Neural cell (in vitro differentiated cells): ENCODE results near the gene FGFR4. TPM values are rescaled to one million over a fixed set of nuclear protein-coding genes. Genes with fewer than 3 reads are reported as not detected.

ENCODE experiments used
- H2AFZ ChIP-seq: fragments of 200-600, 300-800 bp; sonication (generic), shearing (Covaris generic); 2 replicates; pipeline ENCODE4 v1.6.0; 2014; ENCODE audit warnings: low read depth, mild to moderate bottlenecking, antibody characterized with exemption, low read length, moderate library complexity
- H3F3A ChIP-seq: fragments of 200-600 bp; shearing (Covaris generic); 2 replicates; pipeline ENCODE4 v1.6.1; 2016; ENCODE audit warnings: mild to moderate bottlenecking, moderate library complexity, mixed read lengths, antibody characterized with exemption, low read length; ENCODE audit not compliant: insufficient read depth, poor library complexity, severe bottlenecking
- H3K27ac ChIP-seq: fragments of 200-600, 300-800 bp; sonication (generic), shearing (Covaris generic); 2 replicates; pipeline ENCODE4 v1.5.1; 2014; ENCODE audit warnings: mild to moderate bottlenecking, low read length, moderate library complexity
- H3K27me3 ChIP-seq: fragments of 300-800, 200-600 bp; sonication (generic), shearing (Covaris generic); 2 replicates; pipeline ENCODE4 v1.6.0; 2014; ENCODE audit warnings: mild to moderate bottlenecking, low read depth, low read length, moderate library complexity; ENCODE audit not compliant: insufficient read depth
- H3K36me3 ChIP-seq: fragments of 300-800, 200-600 bp; sonication (generic), shearing (Covaris generic); 2 replicates; pipeline ENCODE4 v1.5.1; 2014; ENCODE audit warnings: mild to moderate bottlenecking, antibody characterized with exemption, low read length, moderate library complexity; ENCODE audit not compliant: insufficient read depth
- H3K4me2 ChIP-seq: fragments of 300-800, 200-600 bp; sonication (generic), shearing (Covaris generic); 2 replicates; pipeline ENCODE4 v1.6.0; 2014; ENCODE audit warnings: mild to moderate bottlenecking, low read length
- H3K4me3 ChIP-seq: fragments of 300-800, 200-600 bp; sonication (generic), shearing (Covaris generic); 2 replicates; pipeline ENCODE4 v1.5.1; 2014; ENCODE audit warnings: mild to moderate bottlenecking, low read length, moderate library complexity
- H3K79me2 ChIP-seq: fragments of 200-600 bp; shearing (Covaris generic); replicated peaks from 2 replicates; pipeline ENCODE4 v1.6.0; 2014; ENCODE audit warnings: mild to moderate bottlenecking, low read length, moderate library complexity; ENCODE audit not compliant: insufficient read depth
- H3K9ac ChIP-seq: fragments of 300-800, 200-600 bp; sonication (generic), shearing (Covaris generic); 2 replicates; pipeline ENCODE4 v1.6.1; 2016; ENCODE audit warnings: mild to moderate bottlenecking, low read length, mixed read lengths
- H3K9me2 ChIP-seq: fragments of 200-600 bp; shearing (Covaris generic); 2 replicates; pipeline ENCODE4 v1.6.1; 2016; ENCODE audit warnings: mild to moderate bottlenecking, low read length, mixed read lengths; ENCODE audit not compliant: insufficient read depth
- H3K9me3 ChIP-seq: fragments of 200-600, 300-800 bp; sonication (generic), shearing (Covaris generic); 2 replicates; pipeline ENCODE4 v1.6.1; 2016; ENCODE audit warnings: mild to moderate bottlenecking, mixed run types, low read length, moderate library complexity, mixed read lengths
- H4K20me1 ChIP-seq: fragments of 200-600 bp; shearing (Covaris generic); 2 replicates; pipeline ENCODE4 v1.6.1; 2016; ENCODE audit warnings: mild to moderate bottlenecking, mixed run types; ENCODE audit not compliant: insufficient read depth
- EP300 ChIP-seq: fragments of 450-650 bp; conservative IDR thresholded peaks from 2 replicates; pipeline ENCODE4 v1.6.1; 2014; ENCODE audit warnings: antibody characterized with exemption, mild to moderate bottlenecking, moderate library complexity; ENCODE audit not compliant: poor library complexity, severe bottlenecking
- EZH2 ChIP-seq: fragments of 200-600, 300-800 bp; shearing (Covaris generic), sonication (generic); IDR thresholded peaks from 2 replicates; pipeline ENCODE4 v1.6.1; 2014; ENCODE audit warnings: antibody characterized with exemption, low read length, borderline replicate concordance, mild to moderate bottlenecking; ENCODE audit not compliant: insufficient read depth, poor library complexity, severe bottlenecking
- MXI1 ChIP-seq: fragments of 450-650 bp; conservative IDR thresholded peaks from 2 replicates; pipeline ENCODE4 v1.6.1; 2014; ENCODE audit warnings: antibody characterized with exemption, mild to moderate bottlenecking; ENCODE audit not compliant: poor library complexity, severe bottlenecking
- POLR2AphosphoS5 ChIP-seq: IDR thresholded peaks from 2 replicates; pipeline ENCODE4 v1.6.1; 2012
- RAD21 ChIP-seq: fragments of 450-650 bp; conservative IDR thresholded peaks from 2 replicates; pipeline ENCODE4 v1.6.1; 2014; ENCODE audit warnings: antibody characterized with exemption, mild to moderate bottlenecking, moderate library complexity
- SMC3 ChIP-seq: fragments of 450-650 bp; conservative IDR thresholded peaks from 2 replicates; pipeline ENCODE4 v1.6.1; 2014; ENCODE audit warnings: antibody characterized with exemption, mild to moderate bottlenecking, moderate library complexity; ENCODE audit not compliant: poor library complexity
- TAF1 ChIP-seq: IDR thresholded peaks from 2 replicates; pipeline ENCODE4 v1.6.1; 2012; ENCODE audit warnings: low read depth
- polyA plus RNA-seq: library from polyadenylated mRNA; depleted of rRNA; stranded (reverse); fragments of >200 nt; gene quantifications from 2 replicates; pipeline ENCODE4 v1.2.3, GENCODE V29; 2014
- TF ChIP-seq, protein P1 (sequence below): fragments of 450-650 bp; IDR thresholded peaks from 2 replicates; pipeline ENCODE4 v1.5.1; 2014; ENCODE audit warnings: antibody characterized with exemption, mild to moderate bottlenecking, moderate library complexity; ENCODE audit not compliant: poor library complexity, severe bottlenecking
- TF ChIP-seq, protein P2 (sequence below): IDR thresholded peaks from 2 replicates; pipeline ENCODE4 v1.6.1; 2012; ENCODE audit warnings: borderline replicate concordance

FGFR4 gene
- polyA plus RNA-seq, 1 donor from 2014 or later = 14.8 TPM

DNA sequence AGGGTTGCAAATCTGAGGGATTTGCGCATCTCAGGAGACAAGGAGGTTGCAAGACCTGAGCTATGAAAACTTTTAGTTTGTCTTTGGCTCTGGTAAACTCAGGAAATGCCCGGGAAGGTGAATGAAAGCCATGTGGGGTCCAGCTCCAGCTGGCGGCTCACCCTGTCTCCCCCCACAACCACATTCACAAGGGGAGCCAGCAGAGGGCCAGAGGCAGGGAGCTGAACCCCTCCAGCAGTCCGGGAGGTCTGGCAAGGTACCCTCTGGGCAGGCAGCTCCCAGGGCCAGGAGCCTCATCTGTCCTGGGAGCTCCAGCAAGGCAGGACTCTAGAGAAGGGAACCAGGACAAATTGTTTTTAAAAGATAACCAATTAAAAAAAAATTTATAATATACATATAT, 2.5 kb upstream of the FGFR4 start:
- Histone ChIP-seq H3K9me2 (no peaks in the 10 kb centered on the region), H2AFZ (no peak overlapping the region), H3K9me3 (no peaks in the 10 kb centered on the region), H3K79me2 (no peaks in the 10 kb centered on the region), H3K4me2 (no peak overlapping the region), H3K4me3 (no peak overlapping the region), H3K27me3 (peaks cover 8% of the 10 kb centered on the region), H3K9ac (no peak overlapping the region), H4K20me1 (no peaks in the 10 kb centered on the region), H3F3A (no peaks in the 10 kb centered on the region), H3K36me3 (no peaks in the 10 kb centered on the region), H3K27ac (no peak overlapping the region)
- TF ChIP-seq MXI1 = no peak
- TF ChIP-seq EP300 = no peak
- no peak for TF ChIP-seq EZH2
- TF ChIP-seq, protein P1, sequence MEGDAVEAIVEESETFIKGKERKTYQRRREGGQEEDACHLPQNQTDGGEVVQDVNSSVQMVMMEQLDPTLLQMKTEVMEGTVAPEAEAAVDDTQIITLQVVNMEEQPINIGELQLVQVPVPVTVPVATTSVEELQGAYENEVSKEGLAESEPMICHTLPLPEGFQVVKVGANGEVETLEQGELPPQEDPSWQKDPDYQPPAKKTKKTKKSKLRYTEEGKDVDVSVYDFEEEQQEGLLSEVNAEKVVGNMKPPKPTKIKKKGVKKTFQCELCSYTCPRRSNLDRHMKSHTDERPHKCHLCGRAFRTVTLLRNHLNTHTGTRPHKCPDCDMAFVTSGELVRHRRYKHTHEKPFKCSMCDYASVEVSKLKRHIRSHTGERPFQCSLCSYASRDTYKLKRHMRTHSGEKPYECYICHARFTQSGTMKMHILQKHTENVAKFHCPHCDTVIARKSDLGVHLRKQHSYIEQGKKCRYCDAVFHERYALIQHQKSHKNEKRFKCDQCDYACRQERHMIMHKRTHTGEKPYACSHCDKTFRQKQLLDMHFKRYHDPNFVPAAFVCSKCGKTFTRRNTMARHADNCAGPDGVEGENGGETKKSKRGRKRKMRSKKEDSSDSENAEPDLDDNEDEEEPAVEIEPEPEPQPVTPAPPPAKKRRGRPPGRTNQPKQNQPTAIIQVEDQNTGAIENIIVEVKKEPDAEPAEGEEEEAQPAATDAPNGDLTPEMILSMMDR = no peak
- no peak for TF ChIP-seq TAF1
- TF ChIP-seq SMC3 = no peak
- no peak for TF ChIP-seq RAD21
- no peak for TF ChIP-seq POLR2AphosphoS5

DNA sequence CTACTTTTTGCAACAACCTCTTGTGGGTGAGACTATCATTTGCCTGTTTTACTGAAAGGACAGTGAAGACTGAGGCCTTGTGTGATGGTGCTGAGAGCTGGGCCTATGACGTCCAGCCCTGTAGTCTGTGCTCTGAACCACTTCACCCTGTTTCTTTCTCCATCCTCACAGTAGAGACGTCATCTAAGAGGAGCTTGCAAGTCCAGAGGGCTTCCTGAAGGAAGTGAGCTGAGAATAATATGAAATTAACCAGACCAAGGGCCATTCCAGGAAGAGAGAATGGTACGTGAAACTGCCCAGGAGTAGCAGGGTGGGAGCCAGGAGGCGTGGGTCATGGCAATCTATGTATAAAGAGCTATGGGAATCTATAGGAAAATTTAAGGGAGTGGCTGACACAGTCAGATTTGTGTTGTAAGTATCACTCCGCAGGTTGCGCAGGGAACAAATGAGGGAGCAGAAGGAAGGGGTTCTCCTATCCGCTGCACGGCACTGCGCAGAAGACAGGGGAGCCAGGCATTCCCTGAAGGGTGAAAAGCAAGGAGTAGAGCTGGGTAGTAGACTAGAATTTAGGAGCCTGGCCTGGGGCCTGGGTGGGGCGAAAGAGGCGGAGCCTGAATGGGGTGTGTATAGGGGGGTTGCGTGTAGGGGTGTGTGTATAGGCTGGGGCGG, 596 bp upstream of the FGFR4 start:
- Histone ChIP-seq H3K36me3 (no peaks in the 10 kb centered on the region), H3K79me2 (no peaks in the 10 kb centered on the region), H3K9ac (no peak overlapping the region), H3K9me3 (no peaks in the 10 kb centered on the region), H3K27ac (no peak overlapping the region), H3K27me3 (peaks cover 8% of the 10 kb centered on the region), H3K4me2 (no peak overlapping the region), H2AFZ (no peak overlapping the region), H3K4me3 (no peak overlapping the region), H3F3A (no peaks in the 10 kb centered on the region), H4K20me1 (no peaks in the 10 kb centered on the region), H3K9me2 (no peaks in the 10 kb centered on the region)
- TF ChIP-seq TAF1 (no peak), POLR2AphosphoS5 (no peak), EZH2 (no peak), MXI1 (no peak), RAD21 (no peak)
- TF ChIP-seq, protein P2, sequence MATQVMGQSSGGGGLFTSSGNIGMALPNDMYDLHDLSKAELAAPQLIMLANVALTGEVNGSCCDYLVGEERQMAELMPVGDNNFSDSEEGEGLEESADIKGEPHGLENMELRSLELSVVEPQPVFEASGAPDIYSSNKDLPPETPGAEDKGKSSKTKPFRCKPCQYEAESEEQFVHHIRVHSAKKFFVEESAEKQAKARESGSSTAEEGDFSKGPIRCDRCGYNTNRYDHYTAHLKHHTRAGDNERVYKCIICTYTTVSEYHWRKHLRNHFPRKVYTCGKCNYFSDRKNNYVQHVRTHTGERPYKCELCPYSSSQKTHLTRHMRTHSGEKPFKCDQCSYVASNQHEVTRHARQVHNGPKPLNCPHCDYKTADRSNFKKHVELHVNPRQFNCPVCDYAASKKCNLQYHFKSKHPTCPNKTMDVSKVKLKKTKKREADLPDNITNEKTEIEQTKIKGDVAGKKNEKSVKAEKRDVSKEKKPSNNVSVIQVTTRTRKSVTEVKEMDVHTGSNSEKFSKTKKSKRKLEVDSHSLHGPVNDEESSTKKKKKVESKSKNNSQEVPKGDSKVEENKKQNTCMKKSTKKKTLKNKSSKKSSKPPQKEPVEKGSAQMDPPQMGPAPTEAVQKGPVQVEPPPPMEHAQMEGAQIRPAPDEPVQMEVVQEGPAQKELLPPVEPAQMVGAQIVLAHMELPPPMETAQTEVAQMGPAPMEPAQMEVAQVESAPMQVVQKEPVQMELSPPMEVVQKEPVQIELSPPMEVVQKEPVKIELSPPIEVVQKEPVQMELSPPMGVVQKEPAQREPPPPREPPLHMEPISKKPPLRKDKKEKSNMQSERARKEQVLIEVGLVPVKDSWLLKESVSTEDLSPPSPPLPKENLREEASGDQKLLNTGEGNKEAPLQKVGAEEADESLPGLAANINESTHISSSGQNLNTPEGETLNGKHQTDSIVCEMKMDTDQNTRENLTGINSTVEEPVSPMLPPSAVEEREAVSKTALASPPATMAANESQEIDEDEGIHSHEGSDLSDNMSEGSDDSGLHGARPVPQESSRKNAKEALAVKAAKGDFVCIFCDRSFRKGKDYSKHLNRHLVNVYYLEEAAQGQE = no peak
